H9 (cell line): ENCODE results near the gene LGALS8. TPM values are rescaled to one million over a fixed set of nuclear protein-coding genes. Genes with fewer than 3 reads are reported as not detected.

Source experiments
- DNase-seq: peaks from one replicate; pipeline ENCODE4 v3.0.0-alpha.2; 2017
- H2AFZ ChIP-seq: one replicate; pipeline ENCODE4 v1.6.1; 2013; ENCODE audit warnings: mild to moderate bottlenecking, low read length, control low read depth, moderate library complexity
- H2AK5ac ChIP-seq: 2 replicates; pipeline ENCODE4 v1.6.1; 2013; ENCODE audit warnings: low read length, control low read depth, mixed read lengths; ENCODE audit not compliant: insufficient read length
- H2BK120ac ChIP-seq: one replicate; pipeline ENCODE4 v1.6.1; 2013; ENCODE audit warnings: low read depth, mild to moderate bottlenecking, low read length, control low read depth, inconsistent platforms; ENCODE audit not compliant: poor library complexity, severe bottlenecking
- H2BK12ac ChIP-seq: 2 replicates; pipeline ENCODE4 v1.6.1; 2013; ENCODE audit warnings: low read length, control low read depth, mixed read lengths, low read depth; ENCODE audit not compliant: insufficient read length
- H2BK15ac ChIP-seq: 2 replicates; pipeline ENCODE4 v1.6.1; 2013; ENCODE audit warnings: low read depth, low read length, control low read depth
- H2BK20ac ChIP-seq: one replicate; pipeline ENCODE4 v1.6.1; 2013; ENCODE audit warnings: low read depth, mild to moderate bottlenecking, low read length, control low read depth, inconsistent platforms; ENCODE audit not compliant: poor library complexity, severe bottlenecking
- H2BK5ac ChIP-seq: 2 replicates; pipeline ENCODE4 v1.6.1; 2013; ENCODE audit warnings: low read length, control low read depth, mixed read lengths; ENCODE audit not compliant: insufficient read length
- H3K14ac ChIP-seq: 2 replicates; pipeline ENCODE4 v1.6.1; 2013; ENCODE audit warnings: low read length, control low read depth; ENCODE audit not compliant: insufficient read depth
- H3K18ac ChIP-seq: 2 replicates; pipeline ENCODE4 v1.6.1; 2013; ENCODE audit warnings: low read depth, mild to moderate bottlenecking, mixed read lengths, low read length, control low read depth; ENCODE audit not compliant: insufficient read length
- H3K23ac ChIP-seq: 2 replicates; pipeline ENCODE4 v1.6.1; 2013; ENCODE audit warnings: low read length, control low read depth, mixed read lengths, low read depth; ENCODE audit not compliant: insufficient read length
- H3K23me2 ChIP-seq: 2 replicates; pipeline ENCODE4 v1.6.1; 2013; ENCODE audit warnings: low read depth, mild to moderate bottlenecking, mixed read lengths, low read length, control low read depth; ENCODE audit not compliant: insufficient read length, poor library complexity, severe bottlenecking
- H3K27ac ChIP-seq: 2 replicates; pipeline ENCODE4 v1.5.1; 2013; ENCODE audit warnings: low read length, control low read depth, mixed read lengths, low read depth; ENCODE audit not compliant: insufficient read length
- H3K27me3 ChIP-seq: 2 replicates; pipeline ENCODE4 v1.6.1; 2013; ENCODE audit warnings: low read length, control low read depth, inconsistent platforms; ENCODE audit not compliant: insufficient read depth
- H3K4ac ChIP-seq: 2 replicates; pipeline ENCODE4 v1.6.1; 2013; ENCODE audit warnings: low read depth, mild to moderate bottlenecking, control low read depth, inconsistent platforms, low read length, moderate library complexity
- H3K4me1 ChIP-seq: 2 replicates; pipeline ENCODE4 v1.6.1; 2013; ENCODE audit warnings: low read length, control low read depth, inconsistent platforms; ENCODE audit not compliant: insufficient read depth
- H3K4me2 ChIP-seq: 2 replicates; pipeline ENCODE4 v1.6.1; 2013; ENCODE audit warnings: low read length, control low read depth, mixed read lengths; ENCODE audit not compliant: insufficient read length, insufficient read depth
- H3K56ac ChIP-seq: 2 replicates; pipeline ENCODE4 v1.6.1; 2013; ENCODE audit warnings: low read depth, mild to moderate bottlenecking, mixed read lengths, low read length, control low read depth; ENCODE audit not compliant: insufficient read length
- H3K79me1 ChIP-seq: 2 replicates; pipeline ENCODE4 v1.6.1; 2013; ENCODE audit warnings: low read depth, mild to moderate bottlenecking, moderate library complexity, low read length, control low read depth, inconsistent platforms; ENCODE audit not compliant: insufficient read depth, poor library complexity, severe bottlenecking
- H3K79me2 ChIP-seq: 2 replicates; pipeline ENCODE4 v1.6.1; 2013; ENCODE audit warnings: low read length, control low read depth, inconsistent platforms; ENCODE audit not compliant: insufficient read depth
- H3K9ac ChIP-seq: 2 replicates; pipeline ENCODE4 v1.6.1; 2013; ENCODE audit warnings: low read length, control low read depth, mixed read lengths; ENCODE audit not compliant: insufficient read length; ENCODE audit errors: extremely low read depth
- H3K9me3 ChIP-seq: one replicate; pipeline ENCODE4 v1.6.1; 2013; ENCODE audit warnings: low read depth, low read length, inconsistent platforms; ENCODE audit not compliant: control insufficient read depth
- H3T11ph ChIP-seq: one replicate; pipeline ENCODE4 v1.6.1; 2013; ENCODE audit warnings: mild to moderate bottlenecking, low read length, control low read depth, inconsistent platforms
- H4K20me1 ChIP-seq: one replicate; pipeline ENCODE4 v1.6.1; 2013; ENCODE audit not compliant: control insufficient read depth, insufficient read length, insufficient read depth
- H4K5ac ChIP-seq: 2 replicates; pipeline ENCODE4 v1.6.1; 2013; ENCODE audit warnings: low read depth, mild to moderate bottlenecking, mixed read lengths, low read length, control low read depth; ENCODE audit not compliant: insufficient read length
- H4K8ac ChIP-seq: replicated peaks from 2 replicates; pipeline ENCODE4 v1.6.1; 2013; ENCODE audit warnings: low read length, control low read depth, mixed read lengths, low read depth; ENCODE audit not compliant: insufficient read length
- H4K91ac ChIP-seq: 2 replicates; pipeline ENCODE4 v1.6.1; 2013; ENCODE audit warnings: low read depth, mild to moderate bottlenecking, moderate library complexity, mixed read lengths, low read length, control low read depth; ENCODE audit not compliant: insufficient read length
- H3K27ac Mint-ChIP-seq, 3 experiments: 2 replicates in 2 of 3; 3 replicates in 1 of 3; pipeline ENCODE4 v1.8.0; 2020 to 2021; ENCODE audit warnings: mixed read lengths in 3 of 3, mild to moderate bottlenecking in 1 of 3, moderate library complexity in 1 of 3
- H3K27me3 Mint-ChIP-seq: 2 replicates; pipeline ENCODE4 v1.8.0; 2021; ENCODE audit warnings: low read depth, mild to moderate bottlenecking, moderate library complexity, mixed read lengths
- H3K36me3 Mint-ChIP-seq, 3 experiments: 2 replicates in 2 of 3; 3 replicates in 1 of 3; pipeline ENCODE4 v1.8.0; 2020 to 2021; ENCODE audit warnings: low read depth in 3 of 3, mixed read lengths in 3 of 3; ENCODE audit not compliant: insufficient read depth in 1 of 3
- H3K4me1 Mint-ChIP-seq, 2 experiments: 2 replicates each; pipeline ENCODE4 v1.8.0; 2020; ENCODE audit warnings: mixed read lengths in 2 of 2
- H3K4me3 Mint-ChIP-seq, 2 experiments: 2 replicates in 1 of 2; 3 replicates in 1 of 2; pipeline ENCODE4 v1.8.0; 2020 to 2021; ENCODE audit warnings: mild to moderate bottlenecking in 2 of 2, mixed read lengths in 2 of 2, moderate library complexity in 1 of 2
- H3K9me3 Mint-ChIP-seq, 2 experiments: 2 replicates in 1 of 2; 3 replicates in 1 of 2; pipeline ENCODE4 v1.8.0; 2020; ENCODE audit warnings: mild to moderate bottlenecking in 2 of 2, mixed read lengths in 2 of 2, moderate library complexity in 1 of 2
- WGBS: extraction: QIAGEN DNeasy Blood & Tissue Kit; methylation state at CpG from one replicate; pipeline ENCODE4 v1.1.7; 2013; ENCODE audit warnings: missing lambda C conversion rate, low lambda C conversion rate, mixed read lengths; ENCODE audit not compliant: insufficient read length; ENCODE audit errors: extremely low coverage; 5-methylcytosine and 5-hydroxymethylcytosine counted together
- total RNA-seq: library from RNA; stranded (reverse); gene quantifications from 2 replicates; pipeline ENCODE4 v1.2.1, GENCODE V29; 2021
- TF ChIP-seq, protein P1 (sequence below): fragments of 200-600 bp; sonication (generic); conservative IDR thresholded peaks from 3 replicates; pipeline ENCODE4 v1.8.0; 2021; ENCODE audit warnings: antibody characterized with exemption, mild to moderate bottlenecking

Gene LGALS8
- total RNA-seq, 1 experiment from 2014 or later = 14.2 TPM

DNA sequence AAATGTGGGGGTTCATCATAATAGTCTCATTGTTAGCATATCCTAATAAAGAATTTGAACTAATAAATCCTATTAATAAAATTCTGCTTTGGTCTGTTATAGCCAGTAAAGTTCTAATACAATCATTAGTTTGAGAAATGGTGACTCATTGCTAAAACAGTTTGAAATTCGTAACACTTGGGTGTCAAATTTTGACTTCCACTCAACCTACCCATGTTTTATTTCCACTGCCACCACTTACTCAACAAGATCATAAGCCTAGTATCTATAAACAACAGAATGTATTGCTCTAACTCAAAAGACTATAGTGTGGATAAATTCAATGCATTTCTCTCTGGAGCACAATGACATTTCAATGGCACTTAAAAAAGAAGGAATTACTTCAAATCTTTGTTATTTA lies 29.1 kb downstream of the LGALS8 start:
- no peak overlapping the region for H3K4ac ChIP-seq
- no peak overlapping the region for H3K14ac ChIP-seq
- no peaks in the 10 kb centered on the region for H3K79me2 ChIP-seq
- no peak overlapping the region for H4K8ac ChIP-seq
- DNase-seq = no peak
- no peak overlapping the region for H4K5ac ChIP-seq
- H2BK120ac ChIP-seq = no peak overlapping the region
- no peak overlapping the region for H4K91ac ChIP-seq
- no peak overlapping the region for H2BK15ac ChIP-seq
- H2BK12ac ChIP-seq = no peak overlapping the region
- no peak overlapping the region for H3K23ac ChIP-seq
- H3K18ac ChIP-seq = no peak overlapping the region
- no peak overlapping the region for H3K9ac ChIP-seq
- H3K27me3 ChIP-seq = no peaks in the 10 kb centered on the region
- no peak overlapping the region for H3T11ph ChIP-seq
- TF ChIP-seq, protein P1, sequence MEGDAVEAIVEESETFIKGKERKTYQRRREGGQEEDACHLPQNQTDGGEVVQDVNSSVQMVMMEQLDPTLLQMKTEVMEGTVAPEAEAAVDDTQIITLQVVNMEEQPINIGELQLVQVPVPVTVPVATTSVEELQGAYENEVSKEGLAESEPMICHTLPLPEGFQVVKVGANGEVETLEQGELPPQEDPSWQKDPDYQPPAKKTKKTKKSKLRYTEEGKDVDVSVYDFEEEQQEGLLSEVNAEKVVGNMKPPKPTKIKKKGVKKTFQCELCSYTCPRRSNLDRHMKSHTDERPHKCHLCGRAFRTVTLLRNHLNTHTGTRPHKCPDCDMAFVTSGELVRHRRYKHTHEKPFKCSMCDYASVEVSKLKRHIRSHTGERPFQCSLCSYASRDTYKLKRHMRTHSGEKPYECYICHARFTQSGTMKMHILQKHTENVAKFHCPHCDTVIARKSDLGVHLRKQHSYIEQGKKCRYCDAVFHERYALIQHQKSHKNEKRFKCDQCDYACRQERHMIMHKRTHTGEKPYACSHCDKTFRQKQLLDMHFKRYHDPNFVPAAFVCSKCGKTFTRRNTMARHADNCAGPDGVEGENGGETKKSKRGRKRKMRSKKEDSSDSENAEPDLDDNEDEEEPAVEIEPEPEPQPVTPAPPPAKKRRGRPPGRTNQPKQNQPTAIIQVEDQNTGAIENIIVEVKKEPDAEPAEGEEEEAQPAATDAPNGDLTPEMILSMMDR = no peak
- no peaks in the 10 kb centered on the region for H3K79me1 ChIP-seq
- WGBS = no CpG with 5 or more reads among the region's 1 CpG
- no peak overlapping the region for H3K4me2 ChIP-seq
- no peaks in the 10 kb centered on the region for H4K20me1 ChIP-seq
- Mint-ChIP-seq H3K27me3 (no peaks in the 10 kb centered on the region), H3K4me1 (peaks cover 0 to 2% of the 10 kb centered on the region in 2 experiments; a peak in 1 of 4 replicates), H3K36me3 (peaks cover 46 to 95% (median 91%) of the 10 kb centered on the region in 3 experiments; a peak in 6 of 7 replicates), H3K9me3 (no peaks in the 10 kb centered on the region), H3K4me3 (no peak overlapping the region), H3K27ac (no peak overlapping the region)
- no peak overlapping the region for H3K27ac ChIP-seq
- H2AK5ac ChIP-seq = no peak overlapping the region
- H2AFZ ChIP-seq = no peak overlapping the region
- no peaks in the 10 kb centered on the region for H3K9me3 ChIP-seq
- H3K4me1 ChIP-seq = 0 out of 2 replicates have a peak, but pooled peaks cover 2% of the 10 kb centered on the region
- H3K56ac ChIP-seq = no peak overlapping the region
- no peaks in the 10 kb centered on the region for H3K23me2 ChIP-seq
- no peak overlapping the region for H2BK5ac ChIP-seq
- no peak overlapping the region for H2BK20ac ChIP-seq
